HepG2 (cell line): ENCODE measurements around the gene ZNF507. TPM values are rescaled to one million over a fixed set of nuclear protein-coding genes. Genes with fewer than 3 reads are reported as not detected.
A peak's percentile ranks its signal among the peaks of the same experiment; 100 is the strongest.

ENCODE experiments used
- ATAC-seq: fragments of 200-7000 bp; cut with Tn5 transposase; 3 replicates; pipeline ENCODE4 v1.9.1; 2020; ENCODE audit warnings: mild to moderate bottlenecking, moderate library complexity
- BruUV-seq: library from RNA; stranded (reverse); fragments of 400-500 nt; replicated peaks from 2 replicates; lab custom pipeline; 2021; lab: Mats Ljungman, UMichigan
- CTCF ChIA-PET: fragments of 300-600 bp; formaldehyde crosslinking; extraction: SDS; loops from one replicate; lab custom pipeline; 2021; ENCODE audit warnings: low total read pairs, inconsistent platforms, low intra/inter-chr PET ratio; lab: Yijun Ruan, JAX
- POLR2A ChIA-PET: fragments of 350-600 bp; sonication (Branson Sonifier 250); formaldehyde crosslinking; loops from one replicate; lab custom pipeline; 2020; ENCODE audit warnings: antibody characterized with exemption, inconsistent platforms; lab: Yijun Ruan, JAX
- DNase-seq: peaks from one replicate; pipeline ENCODE4 v3.0.0-alpha.2; 2015; ENCODE audit warnings: low spot score
- FAIRE-seq: peaks from 3 replicates; lab custom pipeline; 2011; peaks lifted over from hg19 to GRCh38; lab: Jason Lieb, UNC
- H2AFZ ChIP-seq: one replicate; pipeline ENCODE4 v1.6.1; 2011; ENCODE audit warnings: low read length, inconsistent platforms
- H3K27ac ChIP-seq: fragments of 300-600 bp; 3 replicates; pipeline ENCODE4 v1.8.0; 2011; ENCODE audit warnings: mixed run types, mild to moderate bottlenecking, mixed read lengths, low read length, inconsistent platforms; ENCODE audit not compliant: insufficient read depth; ENCODE audit errors: extremely low read length
- H3K27me3 ChIP-seq, 2 experiments: fragments of 200-600 bp in 1 of 2; 2 replicates in 1 of 2; 3 replicates in 1 of 2; pipeline versions ENCODE4 v1.6.0 to v1.8.0; 2011; ENCODE audit warnings: low read length in 2 of 2, mild to moderate bottlenecking in 2 of 2, moderate library complexity in 2 of 2, inconsistent platforms in 1 of 2; ENCODE audit not compliant: insufficient read depth in 2 of 2, control insufficient read depth in 1 of 2
- H3K36me3 ChIP-seq, 2 experiments: fragments of 200-600 bp in 1 of 2; replicated peaks in 1 of 2; 2 replicates in 1 of 2; 3 replicates in 1 of 2; pipeline versions ENCODE4 v1.5.1 to v1.8.0; 2011; ENCODE audit warnings: low read length in 2 of 2, inconsistent platforms in 1 of 2; ENCODE audit not compliant: insufficient read depth in 2 of 2, control insufficient read depth in 1 of 2
- H3K4me1 ChIP-seq: 2 replicates; pipeline ENCODE4 v1.5.1; 2012; ENCODE audit warnings: low read length, inconsistent platforms; ENCODE audit not compliant: insufficient read depth
- H3K4me2 ChIP-seq: 2 replicates; pipeline ENCODE4 v1.6.0; 2011; ENCODE audit warnings: low read depth, low read length, inconsistent platforms
- H3K4me3 ChIP-seq, 3 experiments: fragments of 200-600 bp in 1 of 3; sonication (generic), shearing (Covaris generic) in 1 of 3; replicated peaks in 1 of 3; 2 replicates each; pipeline ENCODE4 v1.5.1; 2011 to 2016; ENCODE audit warnings: low read length in 3 of 3, inconsistent platforms in 2 of 3, low read depth in 2 of 3, mild to moderate bottlenecking in 2 of 3, control low read depth in 1 of 3, mixed read lengths in 1 of 3; ENCODE audit not compliant: insufficient read depth in 1 of 3
- H3K79me2 ChIP-seq: one replicate; pipeline ENCODE4 v1.6.1; 2011; ENCODE audit warnings: low read length, inconsistent platforms; ENCODE audit not compliant: insufficient read depth
- H3K9ac ChIP-seq: 2 replicates; pipeline ENCODE4 v1.6.0; 2011; ENCODE audit warnings: mild to moderate bottlenecking, low read depth, low read length, inconsistent platforms; ENCODE audit not compliant: insufficient read depth
- H3K9me3 ChIP-seq: 2 replicates; pipeline ENCODE4 v1.5.1; 2012; ENCODE audit warnings: mild to moderate bottlenecking, low read length
- H4K20me1 ChIP-seq: 2 replicates; pipeline ENCODE4 v1.6.0; 2011; ENCODE audit warnings: inconsistent platforms, mild to moderate bottlenecking, low read length, moderate library complexity; ENCODE audit not compliant: insufficient read depth
- PCBP2 ChIP-seq: fragments of 200-400 bp; formaldehyde crosslinking; optimal IDR thresholded peaks from 2 replicates; pipeline ENCODE3; 2018; ENCODE audit warnings: low read length, low read depth; ENCODE audit not compliant: poor library complexity, severe bottlenecking
- WGBS: methylation state at CpG from one replicate; pipeline ENCODE4 v1.1.6; 2017; ENCODE audit warnings: low lambda C conversion rate; 5-methylcytosine and 5-hydroxymethylcytosine counted together
- in situ Hi-C: cut with HindIII; loops from 2 replicates; pipeline ENCODE4 v1.10.0; 2017; ENCODE audit warnings: low pct_unique_long_range_greater_than_20kb; ENCODE audit not compliant: extremely low pct_ligation_motif_present
- intact Hi-C: fragments of 100-400 bp; cut with micrococcal nuclease; formaldehyde crosslinking; loops from one replicate; pipeline ENCODE4 v1.10.0; 2022; ENCODE audit not compliant: unreplicated experiment
- polyA plus RNA-seq, 8 experiments: library from polyadenylated mRNA; depleted of rRNA in 3 of 8; stranded (reverse) in 7 of 8; unstranded in 1 of 8; fragments of >200 nt; fragmentation: Illumina TruSeq in 4 of 8; extraction: Trizol in 4 of 8; gene quantifications; 2 replicates each; pipeline versions ENCODE4 v1.2.1 to v1.2.3, GENCODE V29; 2011 to 2016; ENCODE audit warnings: low read depth in 4 of 8, missing spikeins in 1 of 8, mixed read lengths in 1 of 8; ENCODE audit not compliant: insufficient read depth in 1 of 8
- total RNA-seq, 5 experiments: library from RNA; depleted of rRNA; stranded (reverse); fragments of >200 nt; fragmentation: Illumina TruSeq; extraction: Trizol; gene quantifications; 2 replicates each; pipeline ENCODE4 v1.2.3, GENCODE V29; 2016; ENCODE audit warnings: low read depth in 1 of 5
- TF ChIP-seq, protein P1 (sequence below): sonication (generic); formaldehyde crosslinking; IDR thresholded peaks from 2 replicates; pipeline ENCODE4 v1.5.1; 2020; ENCODE audit warnings: mild to moderate bottlenecking, missing genetic modification reagents, borderline replicate concordance

ZNF507 gene
- total and polyA plus RNA-seq, 2 of the 13 experiments (the other 11 are each of a cell fraction or from before 2014, with no cell fraction given), result 7.3 to 10.9 TPM

DNA sequence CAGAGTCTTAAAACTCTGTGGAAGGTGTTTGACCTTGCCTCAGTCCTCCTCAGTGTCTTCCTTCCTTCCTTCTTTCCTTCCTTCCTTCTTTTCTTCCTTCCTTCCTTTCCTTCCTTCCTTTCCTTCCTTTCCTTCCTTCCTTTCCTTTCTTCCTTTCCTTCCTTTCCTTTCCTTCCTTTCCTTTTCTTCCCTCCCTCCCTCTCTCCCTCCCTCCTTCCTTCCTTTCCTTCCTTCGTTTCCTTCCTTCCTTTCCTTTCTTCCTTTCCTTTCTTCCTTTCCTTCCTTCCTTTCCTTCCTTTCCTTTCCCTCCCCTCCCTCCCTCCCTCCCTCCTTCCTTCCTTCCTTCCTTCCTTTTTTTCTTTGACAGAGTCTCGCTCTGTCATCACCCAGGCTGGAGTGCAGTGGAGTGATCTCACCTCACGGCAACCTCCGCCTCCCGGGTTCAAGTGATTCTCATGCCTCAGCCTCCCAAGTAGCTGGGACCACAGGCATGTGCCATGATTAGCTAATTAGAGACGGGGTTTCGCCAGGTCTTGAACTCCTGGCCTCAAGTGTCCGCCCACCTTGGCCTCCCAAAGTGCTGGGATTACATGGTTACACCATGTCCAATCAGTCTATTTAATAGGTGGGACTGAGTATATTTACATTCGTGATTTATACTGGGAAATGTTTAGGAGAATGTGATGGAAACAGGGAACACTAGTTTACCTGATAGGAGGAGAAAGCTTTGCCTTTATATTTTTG is 16.3 kb downstream of the ZNF507 start:
- Histone ChIP-seq H3K9me3 (no peaks in the 10 kb centered on the region), H3K4me3 (no peak overlapping the region), H2AFZ (no peak overlapping the region), H3K27me3 (no peaks in the 10 kb centered on the region), H3K36me3 (peaks cover 7 to 66% of the 10 kb centered on the region in 2 experiments), H3K27ac (peak overlapping the region; percentile 70)
- intact Hi-C loops, result no loop called here
- TF ChIP-seq, protein P1, sequence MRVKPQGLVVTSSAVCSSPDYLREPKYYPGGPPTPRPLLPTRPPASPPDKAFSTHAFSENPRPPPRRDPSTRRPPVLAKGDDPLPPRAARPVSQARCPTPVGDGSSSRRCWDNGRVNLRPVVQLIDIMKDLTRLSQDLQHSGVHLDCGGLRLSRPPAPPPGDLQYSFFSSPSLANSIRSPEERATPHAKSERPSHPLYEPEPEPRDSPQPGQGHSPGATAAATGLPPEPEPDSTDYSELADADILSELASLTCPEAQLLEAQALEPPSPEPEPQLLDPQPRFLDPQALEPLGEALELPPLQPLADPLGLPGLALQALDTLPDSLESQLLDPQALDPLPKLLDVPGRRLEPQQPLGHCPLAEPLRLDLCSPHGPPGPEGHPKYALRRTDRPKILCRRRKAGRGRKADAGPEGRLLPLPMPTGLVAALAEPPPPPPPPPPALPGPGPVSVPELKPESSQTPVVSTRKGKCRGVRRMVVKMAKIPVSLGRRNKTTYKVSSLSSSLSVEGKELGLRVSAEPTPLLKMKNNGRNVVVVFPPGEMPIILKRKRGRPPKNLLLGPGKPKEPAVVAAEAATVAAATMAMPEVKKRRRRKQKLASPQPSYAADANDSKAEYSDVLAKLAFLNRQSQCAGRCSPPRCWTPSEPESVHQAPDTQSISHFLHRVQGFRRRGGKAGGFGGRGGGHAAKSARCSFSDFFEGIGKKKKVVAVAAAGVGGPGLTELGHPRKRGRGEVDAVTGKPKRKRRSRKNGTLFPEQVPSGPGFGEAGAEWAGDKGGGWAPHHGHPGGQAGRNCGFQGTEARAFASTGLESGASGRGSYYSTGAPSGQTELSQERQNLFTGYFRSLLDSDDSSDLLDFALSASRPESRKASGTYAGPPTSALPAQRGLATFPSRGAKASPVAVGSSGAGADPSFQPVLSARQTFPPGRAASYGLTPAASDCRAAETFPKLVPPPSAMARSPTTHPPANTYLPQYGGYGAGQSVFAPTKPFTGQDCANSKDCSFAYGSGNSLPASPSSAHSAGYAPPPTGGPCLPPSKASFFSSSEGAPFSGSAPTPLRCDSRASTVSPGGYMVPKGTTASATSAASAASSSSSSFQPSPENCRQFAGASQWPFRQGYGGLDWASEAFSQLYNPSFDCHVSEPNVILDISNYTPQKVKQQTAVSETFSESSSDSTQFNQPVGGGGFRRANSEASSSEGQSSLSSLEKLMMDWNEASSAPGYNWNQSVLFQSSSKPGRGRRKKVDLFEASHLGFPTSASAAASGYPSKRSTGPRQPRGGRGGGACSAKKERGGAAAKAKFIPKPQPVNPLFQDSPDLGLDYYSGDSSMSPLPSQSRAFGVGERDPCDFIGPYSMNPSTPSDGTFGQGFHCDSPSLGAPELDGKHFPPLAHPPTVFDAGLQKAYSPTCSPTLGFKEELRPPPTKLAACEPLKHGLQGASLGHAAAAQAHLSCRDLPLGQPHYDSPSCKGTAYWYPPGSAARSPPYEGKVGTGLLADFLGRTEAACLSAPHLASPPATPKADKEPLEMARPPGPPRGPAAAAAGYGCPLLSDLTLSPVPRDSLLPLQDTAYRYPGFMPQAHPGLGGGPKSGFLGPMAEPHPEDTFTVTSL (CRISPR knock-in tag), result no peak
- TF ChIP-seq PCBP2, result peak; percentile 66
- TF ChIP-seq, all 625 proteins: peak for 1
- no peak overlapping the region; the same call in 1 of the 2 replicates for H3K4me2 ChIP-seq
- in situ Hi-C loops, result no loop called here
- WGBS, result 89% methylated on average over 9 of the region's 9 CpGs
- ChIA-PET CTCF (no interaction called here), POLR2A (interaction anchor here (2.9 kb wide), 1 partner anchor 16 kb away, joined by 22 read pairs; the partner anchor contains the start of gene ZNF507)
- H3K9ac ChIP-seq, result no peak overlapping the region
- no peak for DNase-seq
- BruUV-seq, result no TSS peak
- no peak for ATAC-seq
- H4K20me1 ChIP-seq, result no peaks in the 10 kb centered on the region; the same call in 1 of the 2 replicates
- no peak for FAIRE-seq
- peaks cover 46% of the 10 kb centered on the region for H3K4me1 ChIP-seq
- H3K79me2 ChIP-seq, result peaks cover 38% of the 10 kb centered on the region
